Lung (tissue), 12 donors: ENCODE measurements around the gene FHL3. TPM values are rescaled to one million over a fixed set of nuclear protein-coding genes. Genes with fewer than 3 reads are reported as not detected.

Experiments used
- ATAC-seq: fragments of 200-7000 bp; cut with Tn5 transposase; one replicate; pipeline ENCODE4 v1.9.1; 2020; ENCODE audit warnings: moderate number of reproducible peaks; ENCODE audit not compliant: insufficient read depth, low FRiP score
- DNase-seq, 3 donors: peaks; one replicate each; pipeline ENCODE4 v3.0.0-alpha.2; 2013 to 2017
- H3K27ac ChIP-seq, 2 donors: one replicate each; pipeline ENCODE4 v1.5.1; 2013; ENCODE audit warnings: mild to moderate bottlenecking in 2 of 2, moderate library complexity in 2 of 2, control low read depth in 1 of 2, inconsistent platforms in 1 of 2, low read depth in 1 of 2, low read length in 1 of 2
- H3K27me3 ChIP-seq, 3 donors: one replicate each; pipeline ENCODE4 v1.5.1; 2013; ENCODE audit warnings: low read length in 2 of 3; ENCODE audit not compliant: control insufficient read depth in 3 of 3, insufficient read depth in 3 of 3
- H3K36me3 ChIP-seq, 4 donors: one replicate each; pipeline ENCODE4 v1.5.1; 2013; ENCODE audit warnings: low read length in 4 of 4, mild to moderate bottlenecking in 1 of 4, moderate library complexity in 1 of 4; ENCODE audit not compliant: control insufficient read depth in 4 of 4, insufficient read depth in 4 of 4
- H3K4me1 ChIP-seq, 5 donors: one replicate each; pipeline ENCODE4 v1.5.1; 2013; ENCODE audit warnings: low read length in 5 of 5, mild to moderate bottlenecking in 2 of 5, moderate library complexity in 1 of 5; ENCODE audit not compliant: control insufficient read depth in 5 of 5, insufficient read depth in 5 of 5
- H3K4me3 ChIP-seq: one replicate; pipeline ENCODE4 v1.5.1; 2013; ENCODE audit warnings: mild to moderate bottlenecking, control low read depth, moderate library complexity
- H3K9ac ChIP-seq, 2 donors: one replicate each; pipeline ENCODE4 v1.5.1; 2013; ENCODE audit warnings: low read length in 2 of 2, control low read depth in 1 of 2; ENCODE audit not compliant: insufficient read depth in 1 of 2
- H3K9me3 ChIP-seq, 4 donors: one replicate each; pipeline ENCODE4 v1.5.1; 2013; ENCODE audit warnings: low read length in 3 of 4, mild to moderate bottlenecking in 1 of 4, moderate library complexity in 1 of 4; ENCODE audit not compliant: control insufficient read depth in 4 of 4, insufficient read depth in 3 of 4
- CTCF ChIP-seq: IDR thresholded peaks from 2 replicates; pipeline ENCODE4 v1.5.1; 2012; ENCODE audit warnings: mild to moderate bottlenecking; ENCODE audit errors: control extremely low read depth, extremely low read depth
- WGBS, 2 donors: extraction: QIAGEN DNeasy Blood & Tissue Kit; methylation state at CpG; one replicate each; pipeline ENCODE4 v1.1.7; 2013; 5-methylcytosine and 5-hydroxymethylcytosine counted together
- polyA plus RNA-seq, 2 donors: library from polyadenylated mRNA; stranded (reverse); fragments of 200-250 nt; gene quantifications; one replicate each; pipeline ENCODE4 v1.2.1, GENCODE V29; 2013
- total RNA-seq, 2 donors: library from RNA; depleted of rRNA in 1 of 2; stranded (reverse); fragments of >200 nt in 1 of 2; gene quantifications; one replicate each; pipeline ENCODE4 v1.2.1, GENCODE V29; 2014 to 2021
- donor health status: control.
- donor health status: control.
- donor health status: Bipolar disorder and iron deficiency.
- donor health status: healthy.
- donor health status: DM: yes; HTN: yes; CAD: no.

The FHL3 gene
- total and polyA plus RNA-seq, 4 donors: 10.0 to 33.1 (median 23.9) TPM

GRCh38 chr1:38044221-38045215, 39.2 kb upstream of the FHL3 start:
- no peak overlapping the region for H3K4me3 ChIP-seq
- peaks cover 0 to 23% (median 11%) of the 10 kb centered on the region in 5 donors for H3K4me1 ChIP-seq
- ATAC-seq (no peak), DNase-seq (peak; percentile 45 to 52 (median 47))
- H3K9ac ChIP-seq: no peak overlapping the region
- no peak for TF ChIP-seq CTCF
- H3K9me3 ChIP-seq: no peaks in the 10 kb centered on the region
- 4 to 7% methylated on average over 68 to 70 of the region's 70 CpGs for WGBS, 2 donors
- H3K27me3 ChIP-seq: peaks cover 3 to 69% (median 46%) of the 10 kb centered on the region in 3 donors
- no peaks in the 10 kb centered on the region for H3K36me3 ChIP-seq
- no peak overlapping the region for H3K27ac ChIP-seq

GRCh38 chr1:38043036-38043747, 37.9 kb upstream of the FHL3 start:
- DNase-seq: no peak

More at GRCh38 chr1:38043036-38043747, 37.9 kb upstream of the FHL3 start:
- Histone ChIP-seq H3K27me3 (peaks cover 3 to 62% (median 43%) of the 10 kb centered on the region in 3 donors), H3K4me1 (peaks cover 0 to 23% (median 13%) of the 10 kb centered on the region in 5 donors), H3K4me3 (no peak overlapping the region), H3K27ac (no peak overlapping the region), H3K36me3 (no peaks in the 10 kb centered on the region), H3K9me3 (no peaks in the 10 kb centered on the region), H3K9ac (no peak overlapping the region)
- WGBS, 2 donors: 87 to 89% methylated on average over 12 of the region's 12 CpGs
- no peak for ATAC-seq
- no peak for TF ChIP-seq CTCF
